Neuronal stem cell (in vitro differentiated cells): ENCODE measurements around the gene KMT2A.

Experiments used
- DNase-seq: peaks from one replicate; pipeline ENCODE4 v3.0.0-alpha.2; 2013; ENCODE audit warnings: low spot score
- H2AFZ ChIP-seq: one replicate; pipeline ENCODE4 v1.6.1; 2013; ENCODE audit warnings: mild to moderate bottlenecking, low read length, inconsistent platforms
- H2AK5ac ChIP-seq: 2 replicates; pipeline ENCODE4 v1.6.1; 2013; ENCODE audit warnings: low read depth, mild to moderate bottlenecking, inconsistent platforms, low read length, moderate library complexity, mixed read lengths
- H2BK120ac ChIP-seq: 2 replicates; pipeline ENCODE4 v1.6.1; 2013; ENCODE audit warnings: low read depth, mild to moderate bottlenecking, inconsistent platforms, low read length, moderate library complexity, mixed read lengths
- H2BK12ac ChIP-seq: one replicate; pipeline ENCODE4 v1.6.1; 2013; ENCODE audit warnings: low read length, inconsistent platforms
- H2BK15ac ChIP-seq: 2 replicates; pipeline ENCODE4 v1.6.1; 2013; ENCODE audit warnings: mild to moderate bottlenecking, low read length, inconsistent platforms, mixed read lengths
- H2BK5ac ChIP-seq: one replicate; pipeline ENCODE4 v1.6.1; 2013; ENCODE audit warnings: inconsistent platforms, mild to moderate bottlenecking, low read length, moderate library complexity
- H3K14ac ChIP-seq: one replicate; pipeline ENCODE4 v1.6.1; 2013; ENCODE audit warnings: low read length, inconsistent platforms
- H3K18ac ChIP-seq: 2 replicates; pipeline ENCODE4 v1.6.1; 2013; ENCODE audit warnings: low read length, inconsistent platforms
- H3K23ac ChIP-seq: 2 replicates; pipeline ENCODE4 v1.6.1; 2013; ENCODE audit warnings: low read depth, mild to moderate bottlenecking, mixed read lengths, low read length, inconsistent platforms; ENCODE audit not compliant: poor library complexity
- H3K27ac ChIP-seq: replicated peaks from 3 replicates; pipeline ENCODE4 v1.5.1; 2013; ENCODE audit warnings: low read length, inconsistent platforms
- H3K27me3 ChIP-seq, 3 experiments: 2 replicates each; pipeline ENCODE4 v1.6.1; 2013; ENCODE audit warnings: low read length in 3 of 3, mild to moderate bottlenecking in 2 of 3, inconsistent platforms in 1 of 3, low read depth in 1 of 3, mixed read lengths in 1 of 3, moderate library complexity in 1 of 3; ENCODE audit not compliant: control insufficient read depth in 3 of 3, insufficient read depth in 3 of 3
- H3K36me3 ChIP-seq, 2 donors: replicated peaks in 1 of 2; 2 replicates each; pipeline ENCODE4 v1.6.1; 2013; ENCODE audit warnings: low read length in 2 of 2; ENCODE audit not compliant: control insufficient read depth in 2 of 2, insufficient read depth in 2 of 2
- H3K4ac ChIP-seq: 2 replicates; pipeline ENCODE4 v1.6.1; 2013; ENCODE audit warnings: inconsistent platforms, mild to moderate bottlenecking, low read length, moderate library complexity
- H3K4me1 ChIP-seq, 2 donors: 1 replicate in 1 of 2; 2 replicates in 1 of 2; pipeline ENCODE4 v1.6.1; 2013; ENCODE audit warnings: low read length in 2 of 2, low read depth in 1 of 2; ENCODE audit not compliant: control insufficient read depth in 2 of 2, insufficient read depth in 1 of 2
- H3K4me2 ChIP-seq: one replicate; pipeline ENCODE4 v1.6.1; 2013; ENCODE audit warnings: mild to moderate bottlenecking, low read length, inconsistent platforms; ENCODE audit not compliant: insufficient read depth, poor library complexity, severe bottlenecking
- H3K4me3 ChIP-seq, 2 donors: 2 replicates each; pipeline ENCODE4 v1.5.1; 2013; ENCODE audit warnings: low read length in 2 of 2, mild to moderate bottlenecking in 2 of 2, inconsistent platforms in 1 of 2, moderate library complexity in 1 of 2
- H3K79me1 ChIP-seq: one replicate; pipeline ENCODE4 v1.6.1; 2013; ENCODE audit warnings: low read depth, mild to moderate bottlenecking, inconsistent platforms, low read length, moderate library complexity
- H3K9ac ChIP-seq: one replicate; pipeline ENCODE4 v1.6.1; 2013; ENCODE audit warnings: mild to moderate bottlenecking, low read depth, low read length, inconsistent platforms; ENCODE audit not compliant: poor library complexity
- H3K9me3 ChIP-seq, 2 donors: replicated peaks in 1 of 2; 2 replicates each; pipeline versions ENCODE3 to v1.6.1; 2013; ENCODE audit warnings: low read length in 2 of 2, mild to moderate bottlenecking in 2 of 2, inconsistent platforms in 1 of 2, low read depth in 1 of 2, mixed read lengths in 1 of 2, moderate library complexity in 1 of 2; ENCODE audit not compliant: control insufficient read depth in 2 of 2, insufficient read depth in 1 of 2
- H4K8ac ChIP-seq: one replicate; pipeline ENCODE4 v1.6.1; 2013; ENCODE audit warnings: low read depth, mild to moderate bottlenecking, inconsistent platforms, low read length, moderate library complexity
- H4K91ac ChIP-seq: one replicate; pipeline ENCODE4 v1.6.1; 2013; ENCODE audit warnings: low read length, low read depth, mild to moderate bottlenecking, inconsistent platforms; ENCODE audit not compliant: poor library complexity
- WGBS, 2 donors: extraction: QIAGEN DNeasy Blood & Tissue Kit; methylation state at CpG; one replicate each; pipeline ENCODE4 v1.1.7; 2013; ENCODE audit warnings: missing lambda C conversion rate in 2 of 2, mixed read lengths in 1 of 2; ENCODE audit not compliant: insufficient read length in 2 of 2, insufficient replicate concordance in 1 of 2; ENCODE audit errors: extremely low coverage in 2 of 2; 5-methylcytosine and 5-hydroxymethylcytosine counted together

Gene KMT2A

GRCh38 chr11:118484405-118484804 lies 48.1 kb downstream of the KMT2A start:
- Histone ChIP-seq H3K4me1 (no peaks in the 10 kb centered on the region), H3K4ac (no peak overlapping the region), H3K23ac (no peak overlapping the region), H4K8ac (no peak overlapping the region), H3K79me1 (no peaks in the 10 kb centered on the region), H3K9me3 (peaks cover 0 to 3% of the 10 kb centered on the region in 2 donors), H2BK12ac (no peak overlapping the region), H2AK5ac (no peak overlapping the region), H2AFZ (no peak overlapping the region), H3K27ac (no peak overlapping the region), H3K27me3 (no peaks in the 10 kb centered on the region), H2BK120ac (no peak overlapping the region), H3K14ac (no peak overlapping the region), H3K36me3 (peaks cover 33 to 95% of the 10 kb centered on the region in 2 donors), H3K18ac (no peak overlapping the region), H3K4me2 (no peak overlapping the region), H2BK5ac (no peak overlapping the region), H2BK15ac (no peak overlapping the region), H3K9ac (no peak overlapping the region), H4K91ac (no peak overlapping the region), H3K4me3 (no peak overlapping the region)
- WGBS, 2 donors, result no CpG with 5 or more reads among the region's 3 CpGs
- DNase-seq, result no peak

DNA sequence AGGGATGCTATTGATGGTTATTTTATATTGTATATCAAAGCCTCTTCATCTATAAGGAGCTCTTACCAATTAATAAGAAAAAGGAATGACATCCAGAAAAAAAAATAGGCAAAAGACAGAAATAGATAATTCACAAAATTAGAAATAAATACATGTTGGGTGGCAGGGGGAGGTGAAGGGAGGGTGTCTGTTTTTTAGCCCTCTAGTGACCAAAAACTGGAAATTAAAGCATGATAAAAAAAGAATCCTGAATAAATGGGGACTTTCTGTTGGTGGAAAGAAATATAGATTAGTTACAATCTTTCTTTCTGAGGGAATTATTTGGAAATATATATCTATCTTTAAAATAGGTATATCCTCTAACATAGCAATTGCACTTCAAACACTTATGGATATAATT lies 49.0 kb downstream of the KMT2A start:
- Histone ChIP-seq H3K4me1 (no peaks in the 10 kb centered on the region), H4K8ac (no peak overlapping the region), H3K23ac (no peak overlapping the region), H3K14ac (no peak overlapping the region), H3K18ac (no peak overlapping the region), H3K4me3 (no peak overlapping the region), H3K27me3 (no peaks in the 10 kb centered on the region), H2BK5ac (no peak overlapping the region), H3K9me3 (peaks cover 0 to 3% of the 10 kb centered on the region in 2 donors), H2BK15ac (no peak overlapping the region), H2AK5ac (no peak overlapping the region), H2BK120ac (no peak overlapping the region), H3K36me3 (peaks cover 35 to 95% of the 10 kb centered on the region in 2 donors), H3K27ac (no peak overlapping the region), H2BK12ac (no peak overlapping the region), H3K9ac (no peak overlapping the region), H4K91ac (no peak overlapping the region), H3K79me1 (no peaks in the 10 kb centered on the region), H3K4ac (no peak overlapping the region), H3K4me2 (no peak overlapping the region), H2AFZ (no peak overlapping the region)
- DNase-seq, result no peak

- Histone ChIP-seq H3K9me3 (no peaks in the 10 kb centered on the region), H3K14ac (no peak overlapping the region), H3K36me3 (peaks cover 32 to 96% of the 10 kb centered on the region in 2 donors), H2BK120ac (no peak overlapping the region), H3K27me3 (no peaks in the 10 kb centered on the region), H4K8ac (no peak overlapping the region), H2BK12ac (no peak overlapping the region), H3K4me2 (no peak overlapping the region), H4K91ac (no peak overlapping the region), H2AFZ (no peak overlapping the region), H3K23ac (no peak overlapping the region), H3K4me3 (no peak overlapping the region), H3K4me1 (no peaks in the 10 kb centered on the region), H2BK5ac (no peak overlapping the region), H2BK15ac (no peak overlapping the region), H2AK5ac (no peak overlapping the region), H3K79me1 (no peaks in the 10 kb centered on the region), H3K18ac (no peak overlapping the region), H3K27ac (no peak overlapping the region), H3K4ac (no peak overlapping the region), H3K9ac (no peak overlapping the region)
- no CpG with 5 or more reads among the region's 7 CpGs for WGBS, 2 donors
- peak; percentile 62 for DNase-seq
Measured at GRCh38 chr11:118488480-118489109, 52.3 kb downstream of the KMT2A start.

GRCh38 chr11:118491041-118491440 lies 54.7 kb downstream of the KMT2A start:
- H4K8ac ChIP-seq, result no peak overlapping the region
- no peak overlapping the region for H3K4ac ChIP-seq
- no peak overlapping the region for H3K23ac ChIP-seq
- no peak overlapping the region for H2AK5ac ChIP-seq
- H3K79me1 ChIP-seq, result no peaks in the 10 kb centered on the region
- no peak overlapping the region for H3K18ac ChIP-seq
- no peaks in the 10 kb centered on the region for H3K4me1 ChIP-seq
- no peak overlapping the region for H2BK5ac ChIP-seq
- no peak overlapping the region for H2BK120ac ChIP-seq
- H2BK15ac ChIP-seq, result no peak overlapping the region
- H2AFZ ChIP-seq, result no peak overlapping the region
- peaks cover 28 to 97% of the 10 kb centered on the region in 2 donors for H3K36me3 ChIP-seq
- H3K27ac ChIP-seq, result no peak overlapping the region
- H3K4me3 ChIP-seq, result no peak overlapping the region
- no peak overlapping the region for H2BK12ac ChIP-seq
- no peaks in the 10 kb centered on the region for H3K9me3 ChIP-seq
- H3K27me3 ChIP-seq, result no peaks in the 10 kb centered on the region
- no peak overlapping the region for H3K4me2 ChIP-seq
- H3K9ac ChIP-seq, result no peak overlapping the region
- WGBS, 2 donors, result no CpG with 5 or more reads among the region's 4 CpGs
- DNase-seq, result no peak
- H4K91ac ChIP-seq, result no peak overlapping the region
- no peak overlapping the region for H3K14ac ChIP-seq
